CD4-positive, alpha-beta T cell treated with Interleukin-6 at 100 ng/mL for 8 hours (primary cell): ENCODE data around the gene DUSP8.

Experiments
- DNase-seq: peaks from one replicate; pipeline ENCODE4 v3.0.0-alpha.2; 2020; ENCODE audit warnings: mixed read lengths, low spot score

DUSP8 gene

GRCh38 chr11:1565173-1565903 lies 6.7 kb downstream of the DUSP8 start:
- no peak for DNase-seq

- DNase-seq, result no peak
These were observed 7.4 kb downstream of the DUSP8 start for GRCh38 chr11:1564535-1565172.

- no peak for DNase-seq
These were observed 8.2 kb downstream of the DUSP8 start for GRCh38 chr11:1563697-1564534.

- DNase-seq, result no peak
These were observed 8.9 kb downstream of the DUSP8 start for GRCh38 chr11:1563149-1563638.

GRCh38 chr11:1562469-1563148 lies 9.5 kb downstream of the DUSP8 start:
- DNase-seq, result no peak

- DNase-seq, result no peak
These were observed 10.1 kb downstream of the DUSP8 start for GRCh38 chr11:1561955-1562354.

- no peak for DNase-seq
These were observed 10.8 kb downstream of the DUSP8 start for GRCh38 chr11:1561266-1561665.

GRCh38 chr11:1560649-1561251 lies 11.3 kb downstream of the DUSP8 start:
- DNase-seq, result no peak

GRCh38 chr11:1560002-1560648 lies 11.9 kb downstream of the DUSP8 start:
- no peak for DNase-seq

- DNase-seq, result no peak
These were observed 12.7 kb downstream of the DUSP8 start for GRCh38 chr11:1559111-1559951.

- DNase-seq, result no peak
These were observed 13.3 kb downstream of the DUSP8 start for GRCh38 chr11:1558775-1559110.

- DNase-seq, result no peak
These were observed 13.9 kb downstream of the DUSP8 start for GRCh38 chr11:1557904-1558774.

- no peak for DNase-seq
These were observed 14.8 kb downstream of the DUSP8 start for GRCh38 chr11:1557051-1557884.

GRCh38 chr11:1556278-1556902 lies 15.7 kb downstream of the DUSP8 start:
- no peak for DNase-seq

- no peak for DNase-seq
These were observed 16.3 kb downstream of the DUSP8 start for GRCh38 chr11:1555713-1556153.

- no peak for DNase-seq
These were observed 16.9 kb downstream of the DUSP8 start for GRCh38 chr11:1554981-1555712.
